HG02798 (cell line): ENCODE data around the gene OR1F1.
"Not testable (repeated sequence)": the region's sequence is repeated elsewhere in the genome, so short reads cannot be mapped to it uniquely, and the experiment has no call there.

Source experiments
- ATAC-seq: cut with Tn5 transposase; IDR thresholded peaks from one replicate; pipeline ENCODE4 v1.9.1; 2021; ENCODE audit warnings: mild to moderate bottlenecking; ENCODE audit not compliant: unreplicated experiment, poor library complexity

Gene OR1F1

DNA sequence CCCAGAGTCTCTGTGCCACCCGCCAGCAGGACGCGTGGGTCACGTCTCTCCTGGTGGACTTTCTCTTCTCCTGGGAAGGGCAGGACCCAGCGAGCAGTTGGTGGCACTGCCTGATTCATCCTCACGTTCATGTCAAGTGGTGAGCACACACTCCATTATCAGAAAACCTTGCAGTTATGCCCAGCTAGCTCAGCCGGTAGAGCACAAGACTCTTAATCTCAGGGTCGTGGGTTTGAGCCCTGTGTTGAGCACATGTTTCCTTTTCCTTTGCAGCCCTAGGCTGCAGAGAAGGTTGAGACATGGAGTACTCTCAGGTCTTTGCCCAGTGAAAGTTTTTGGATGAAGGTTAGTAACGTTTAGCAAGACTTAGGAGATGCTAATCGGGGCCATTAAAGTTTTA is 8.0 kb downstream of the OR1F1 start:
- ATAC-seq = no peak

DNA sequence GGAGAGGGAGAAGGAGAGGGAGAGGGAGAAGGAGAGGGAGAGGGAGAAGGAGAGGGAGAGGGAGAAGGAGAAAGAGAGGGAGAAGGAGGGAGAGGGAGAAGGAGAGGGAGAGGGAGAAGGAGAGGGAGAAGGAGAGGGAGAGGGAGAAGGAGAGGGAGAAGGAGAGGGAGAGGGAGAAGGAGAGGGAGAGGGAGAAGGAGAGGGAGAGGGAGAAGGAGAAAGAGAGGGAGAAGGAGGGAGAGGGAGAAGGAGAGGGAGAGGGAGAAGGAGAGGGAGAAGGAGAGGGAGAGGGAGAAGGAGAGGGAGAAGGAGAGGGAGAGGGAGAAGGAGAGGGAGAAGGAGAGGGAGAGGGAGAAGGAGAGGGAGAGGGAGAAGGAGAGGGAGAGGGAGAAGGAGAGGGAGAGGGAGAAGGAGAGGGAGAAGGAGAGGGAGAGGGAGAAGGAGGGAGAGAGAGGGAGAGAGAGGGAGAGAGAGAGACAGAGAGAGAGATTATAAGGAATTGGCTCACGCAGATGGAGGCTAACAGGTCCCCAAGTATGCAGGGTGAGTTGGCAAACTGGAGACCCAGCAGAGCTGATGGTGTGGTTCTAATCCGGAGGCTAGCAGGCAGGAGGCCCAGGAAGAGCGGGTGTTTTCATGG is 9.8 kb downstream of the OR1F1 start:
- not testable (repeated sequence) for ATAC-seq

DNA sequence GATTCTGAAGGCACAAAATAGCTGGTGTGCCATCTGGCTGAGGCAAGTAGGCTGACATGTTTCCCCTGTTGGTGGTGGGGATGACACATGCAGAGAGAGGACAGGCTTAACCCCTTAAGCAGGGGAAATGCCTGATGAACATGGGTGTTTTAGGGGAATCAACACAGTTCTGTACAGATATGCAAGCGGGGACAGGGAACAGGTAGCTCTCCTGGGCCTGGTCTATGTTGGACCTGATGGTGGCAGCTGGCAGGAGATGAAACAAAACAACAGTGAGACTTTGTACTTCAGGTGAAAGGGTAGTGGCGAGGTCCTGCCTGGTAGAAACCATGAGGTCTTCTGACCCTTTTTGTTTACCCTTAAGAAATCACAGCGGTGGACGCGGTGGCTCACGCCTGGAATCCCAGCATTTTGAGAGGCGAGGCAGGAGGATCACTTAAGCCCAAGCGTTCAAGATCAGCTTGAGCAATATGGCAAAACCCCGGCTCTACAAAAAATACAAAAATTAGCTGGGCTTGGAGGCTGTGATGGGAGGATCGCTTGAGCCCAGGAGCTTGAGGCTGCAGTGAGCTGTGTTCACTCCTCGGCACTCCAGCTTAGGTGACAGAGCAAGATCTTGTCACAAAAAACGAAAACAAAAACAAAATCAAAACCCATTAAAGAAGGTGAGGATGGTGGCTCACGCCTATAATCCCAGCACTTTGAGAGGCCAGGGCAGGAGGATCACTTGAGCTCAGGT is 10.5 kb downstream of the OR1F1 start:
- no peak for ATAC-seq

DNA sequence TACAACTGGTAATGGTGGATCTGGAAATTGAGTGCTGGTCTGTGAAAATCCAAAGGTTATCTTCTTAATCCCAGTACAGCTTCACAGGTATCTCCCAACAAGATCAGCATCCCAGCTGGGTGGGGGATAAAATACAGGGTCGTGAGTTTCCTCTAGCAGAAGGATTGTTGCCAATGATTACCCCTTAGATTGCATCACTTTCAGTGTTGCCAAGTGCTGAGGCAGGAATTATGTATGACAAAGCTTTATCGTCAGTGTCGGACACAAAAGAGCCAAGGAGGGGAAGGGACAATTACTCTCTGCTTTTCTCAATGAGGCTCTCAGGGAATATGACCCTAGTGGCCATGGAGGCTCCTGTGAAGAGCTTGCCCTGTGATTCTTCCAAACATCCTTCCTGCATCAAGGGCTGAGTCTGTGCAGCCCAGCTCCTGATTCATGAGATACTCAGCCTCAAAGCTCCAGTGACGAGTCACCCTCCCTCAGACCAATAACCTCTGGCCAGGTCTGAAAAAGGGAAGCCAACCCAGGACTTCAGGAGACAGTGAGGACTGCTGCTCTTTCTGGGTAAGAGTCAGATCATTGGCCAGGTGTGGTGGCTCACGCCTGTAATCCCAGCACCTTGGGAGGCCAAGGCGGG is 15.0 kb downstream of the OR1F1 start:
- ATAC-seq = no peak

DNA sequence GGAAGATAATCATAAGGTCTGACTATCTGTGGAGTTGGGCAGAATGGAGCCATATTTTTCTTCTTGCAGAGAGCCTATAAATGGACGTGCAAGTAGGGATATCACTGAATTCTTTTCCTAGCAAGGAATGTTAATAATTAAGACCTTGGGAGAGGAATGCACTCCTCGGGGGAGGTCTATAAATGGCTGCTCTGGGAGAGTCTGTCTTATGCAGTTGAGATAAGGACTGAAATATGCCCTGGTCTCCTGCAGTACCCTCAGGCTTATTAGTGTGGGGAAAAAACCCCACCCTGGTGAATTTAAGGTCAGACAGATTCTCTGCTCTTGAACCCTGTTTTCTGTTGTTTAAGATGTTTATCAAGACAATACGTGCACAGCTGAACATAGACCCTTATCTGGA is 17.9 kb downstream of the OR1F1 start:
- ATAC-seq = not testable (repeated sequence)

DNA sequence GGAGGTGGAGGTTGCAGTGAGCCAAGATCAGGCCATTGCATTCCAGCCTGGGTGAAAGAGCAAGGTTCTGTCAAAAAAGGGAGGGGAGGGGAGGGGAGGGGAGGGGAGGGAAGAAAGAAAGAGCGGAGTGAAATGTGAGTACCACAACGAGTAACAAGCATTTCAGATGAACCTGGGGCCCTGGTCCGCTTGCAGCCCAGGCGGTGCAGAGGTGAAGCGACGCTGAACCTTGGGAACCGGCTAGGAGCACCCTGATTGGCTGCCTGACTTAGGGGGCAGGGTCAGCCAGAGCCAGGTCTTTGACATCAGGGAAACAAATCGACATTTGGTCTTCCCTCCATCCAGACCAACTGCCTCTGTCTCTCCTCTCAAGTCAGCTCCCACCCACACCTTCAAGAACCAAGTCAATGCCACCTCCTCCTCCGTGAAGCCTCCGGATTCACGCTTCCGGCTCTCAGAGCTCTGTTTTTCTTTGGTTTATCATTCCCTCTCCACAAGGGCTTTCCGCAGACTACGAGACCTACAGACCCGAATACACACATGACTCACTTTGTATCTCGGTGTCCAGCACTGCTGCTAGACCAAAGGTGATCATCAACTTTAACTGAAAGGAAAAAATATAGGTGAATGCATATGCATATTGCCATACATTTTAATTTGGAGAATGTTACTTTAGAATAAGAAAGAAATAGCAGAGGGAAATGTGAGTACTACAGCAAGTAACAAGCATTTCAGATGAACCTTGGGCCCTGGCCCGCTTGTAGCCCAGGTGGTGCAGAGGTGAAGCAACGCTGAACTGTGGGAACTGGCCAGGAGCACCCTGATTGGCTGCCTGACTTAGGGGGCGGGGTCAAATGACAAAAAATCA is 19.3 kb downstream of the OR1F1 start:
- no peak for ATAC-seq

DNA sequence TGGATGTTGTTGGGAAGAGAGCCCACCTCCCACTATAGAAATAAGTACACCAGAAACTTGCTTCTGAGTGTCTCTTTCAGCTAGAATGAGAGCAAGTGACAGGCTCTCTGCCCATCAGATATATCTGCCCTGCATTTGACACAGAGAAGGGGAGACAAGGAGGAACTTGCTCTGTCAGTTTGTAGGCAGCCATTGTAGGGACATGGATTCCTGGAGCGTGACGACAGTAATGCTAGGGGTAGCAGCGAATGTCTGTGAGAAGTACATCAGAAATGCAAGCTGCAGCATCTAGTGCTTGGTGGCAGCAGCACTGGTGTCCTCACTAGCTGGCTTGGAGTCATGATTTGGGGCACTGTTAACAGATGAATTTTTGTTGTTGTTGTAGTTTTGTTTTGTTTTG is 24.0 kb downstream of the OR1F1 start:
- no peak for ATAC-seq

DNA sequence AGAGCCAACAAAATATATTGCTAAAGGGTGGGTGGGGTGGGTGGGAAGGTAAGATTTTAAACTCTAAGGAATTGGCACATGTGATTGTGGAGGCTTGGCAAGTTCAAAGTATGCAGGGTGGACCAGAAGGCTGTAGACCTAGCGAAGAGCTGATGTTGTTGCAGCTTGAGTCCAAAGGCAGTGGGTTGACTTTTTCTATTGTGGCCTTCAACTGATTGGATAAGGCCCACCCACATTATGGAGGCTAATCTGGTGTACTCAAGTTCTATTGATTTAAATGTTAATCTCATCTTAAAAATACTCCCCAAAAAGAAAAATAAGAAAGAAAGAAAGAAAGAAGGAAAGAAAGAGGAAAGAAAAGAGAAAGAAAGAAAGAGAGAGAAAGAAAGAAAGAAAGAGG is 24.6 kb downstream of the OR1F1 start:
- no peak for ATAC-seq

DNA sequence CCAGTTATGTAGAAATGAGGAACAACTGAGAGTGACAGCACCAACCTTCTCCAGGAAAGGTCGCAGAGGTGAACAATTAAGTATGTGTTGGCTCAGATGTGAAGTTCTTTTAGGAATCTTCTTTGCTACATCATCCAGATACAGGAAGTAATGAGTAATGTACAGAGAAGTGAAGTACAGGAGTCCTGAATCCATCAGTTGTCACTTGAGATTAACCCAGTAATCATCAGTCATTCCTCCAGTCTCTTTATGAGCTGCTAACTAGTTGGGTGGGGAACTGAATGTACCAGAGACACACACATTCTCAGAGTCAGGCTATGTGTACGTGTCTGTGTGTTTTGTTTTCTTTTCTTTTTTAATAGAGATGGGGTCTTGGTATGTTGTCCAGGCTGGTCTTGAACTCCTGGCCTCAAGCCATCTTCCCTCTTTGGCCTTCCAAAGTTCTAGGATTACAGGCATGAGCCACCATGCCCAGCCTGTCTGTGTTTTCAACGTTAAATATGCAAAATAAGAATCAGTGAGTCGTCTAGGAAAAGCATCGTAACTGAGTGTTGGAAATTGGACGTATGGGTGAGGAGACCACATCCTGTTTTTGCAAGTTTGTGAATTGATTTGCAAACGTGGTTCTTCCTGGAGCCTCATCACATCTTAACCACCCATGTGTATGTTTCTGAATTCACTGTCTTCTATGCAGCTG is 27.0 kb downstream of the OR1F1 start:
- no peak for ATAC-seq

DNA sequence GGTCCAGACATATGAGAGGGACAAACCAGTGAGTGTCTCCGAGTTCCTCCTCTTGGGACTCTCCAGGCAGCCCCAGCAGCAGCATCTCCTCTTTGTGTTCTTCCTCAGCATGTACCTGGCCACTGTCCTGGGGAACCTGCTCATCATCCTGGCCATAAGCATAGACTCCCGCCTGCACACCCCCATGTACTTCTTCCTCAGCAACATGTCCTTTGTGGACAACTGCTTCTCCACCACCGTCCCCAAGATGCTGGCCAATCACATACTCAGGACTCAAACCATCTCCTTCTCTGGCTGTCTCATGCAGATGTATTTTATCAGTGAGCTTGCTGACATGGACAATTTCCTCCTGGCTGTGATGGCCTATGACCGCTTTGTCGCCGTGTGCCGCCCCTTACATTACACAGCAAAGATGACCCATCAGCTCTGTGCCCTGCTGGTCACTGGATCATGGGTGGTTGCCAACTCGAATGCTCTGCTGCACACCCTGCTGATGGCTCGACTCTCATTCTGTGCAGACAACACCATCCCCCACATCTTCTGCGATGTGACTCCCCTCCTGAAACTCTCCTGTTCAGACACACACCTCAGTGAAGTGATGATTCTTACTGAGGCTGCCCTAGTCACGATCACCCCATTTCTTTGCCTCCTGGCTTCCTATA is 27.7 kb downstream of the OR1F1 start:
- ATAC-seq = no peak

DNA sequence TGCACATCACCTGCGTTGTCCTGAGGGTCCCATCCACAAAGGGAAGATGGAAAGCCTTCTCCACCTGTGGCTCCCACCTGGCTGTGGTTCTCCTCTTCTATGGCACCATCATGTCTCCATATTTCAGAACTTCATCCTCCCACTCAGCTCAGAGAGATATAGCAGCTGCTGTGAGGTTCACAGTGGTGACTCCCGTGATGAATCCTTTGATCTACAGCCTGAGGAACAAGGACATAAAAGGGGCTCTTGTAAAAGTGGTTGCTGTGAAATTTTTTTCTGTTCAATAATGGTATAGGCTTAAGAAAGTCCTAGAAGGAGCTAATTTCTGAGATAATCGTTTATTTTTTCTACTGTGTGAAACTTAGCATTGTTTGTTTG is 28.2 kb downstream of the OR1F1 start:
- ATAC-seq = no peak

DNA sequence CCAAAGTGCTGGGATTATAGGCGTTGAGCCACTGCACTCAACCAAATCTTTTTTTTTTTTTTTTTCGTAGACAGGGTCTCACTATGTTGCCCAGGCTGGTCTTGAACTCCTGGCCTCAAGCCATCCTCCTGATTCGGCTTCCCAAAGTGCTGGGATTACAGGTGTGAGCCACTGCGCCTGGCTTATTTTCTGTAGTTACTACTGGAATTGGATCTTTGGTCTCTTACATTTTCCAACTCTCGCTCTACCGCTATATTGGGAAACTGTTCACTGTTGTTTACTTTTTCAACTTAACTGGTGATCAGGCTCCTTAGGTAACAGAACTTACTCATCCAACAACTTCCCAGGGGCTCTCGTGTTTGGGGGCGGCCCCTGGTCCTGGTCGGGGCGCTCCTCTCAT is 32.8 kb downstream of the OR1F1 start:
- ATAC-seq = no peak

DNA sequence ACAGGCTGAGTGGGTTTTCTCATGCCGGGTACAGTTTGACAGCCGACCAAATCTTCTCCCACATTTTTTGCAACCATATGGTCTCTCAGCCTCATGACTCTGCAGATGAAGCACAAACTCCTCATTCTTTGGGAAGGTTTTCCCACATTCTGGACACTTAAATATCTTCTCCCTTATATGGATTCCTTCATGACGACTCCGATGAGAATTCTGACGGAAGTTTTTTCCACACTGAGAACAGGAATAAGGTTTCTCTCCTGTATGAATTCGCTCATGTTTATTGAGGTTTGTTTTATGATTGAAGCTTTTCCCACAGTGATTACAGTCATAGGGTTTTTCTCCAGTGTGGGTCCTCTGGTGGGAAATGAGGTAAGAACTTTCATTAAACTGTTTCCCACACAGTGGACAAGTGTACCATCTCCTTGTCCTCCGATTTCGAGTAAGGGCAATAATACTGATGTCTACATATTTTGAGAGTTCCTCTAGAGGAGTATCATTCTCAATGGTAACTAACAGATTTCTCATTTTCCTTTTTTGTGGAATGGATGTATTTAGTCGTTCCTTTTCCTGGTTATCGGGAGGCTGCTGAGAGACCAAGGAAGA is 36.0 kb downstream of the OR1F1 start:
- no peak for ATAC-seq

DNA sequence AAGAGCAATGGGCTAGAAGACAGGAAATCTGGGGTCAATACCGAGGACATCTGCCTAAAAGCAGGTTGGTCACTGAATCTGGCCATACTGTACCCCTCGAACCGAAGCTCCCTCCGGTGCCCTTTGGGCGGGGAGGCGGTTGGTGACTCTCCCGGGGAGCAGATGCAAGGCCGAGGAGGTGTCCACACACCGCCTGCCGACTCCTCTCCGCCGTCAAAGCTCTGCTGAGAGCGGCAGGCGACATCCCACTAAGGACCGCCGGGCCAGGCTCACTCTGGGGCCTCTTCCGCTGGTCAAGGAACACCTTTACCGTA is 46.5 kb downstream of the OR1F1 start:
- no peak for ATAC-seq

DNA sequence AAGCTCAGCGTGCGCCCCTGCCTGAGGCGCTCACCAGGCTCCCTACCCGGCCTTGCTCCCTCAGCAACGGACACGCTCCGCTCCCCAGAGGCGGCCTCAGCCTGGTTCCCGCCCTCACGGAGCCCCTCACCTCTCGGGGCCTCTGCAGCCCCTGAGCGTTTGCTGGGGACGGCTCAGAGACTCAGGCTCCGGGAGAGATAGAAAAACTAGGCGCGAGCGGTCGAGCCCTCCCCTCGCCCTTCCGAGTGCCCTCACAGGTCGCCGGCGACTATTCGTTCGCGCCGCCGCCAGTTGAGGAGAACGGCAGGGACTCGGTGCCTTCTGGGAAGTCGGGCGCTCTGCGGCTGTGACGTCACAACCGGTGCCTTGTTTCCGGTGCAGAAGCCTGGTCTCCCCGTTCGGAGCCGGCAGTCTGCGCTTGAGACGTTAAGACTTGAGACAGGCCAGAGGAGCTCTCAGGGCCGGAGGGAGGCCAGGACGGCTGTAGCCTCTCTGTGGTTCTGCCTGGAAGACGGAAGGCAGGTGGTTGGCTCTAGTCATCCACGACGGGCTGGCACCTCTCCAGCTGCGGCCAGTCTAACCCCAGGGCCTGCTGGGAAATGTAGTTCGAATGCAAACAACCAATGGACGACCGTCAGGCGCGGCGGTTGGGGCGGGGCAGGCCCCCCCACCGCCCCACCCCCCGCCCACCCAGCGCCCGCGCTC is 47.0 kb downstream of the OR1F1 start, which contains the start of gene ZNF200:
ZNF200 (minus strand) TSS at position 302 of the 705 bp plus-strand sequence. CDS start 1,403 bp downstream, outside the sequence.
- peak; percentile 94 for ATAC-seq

DNA sequence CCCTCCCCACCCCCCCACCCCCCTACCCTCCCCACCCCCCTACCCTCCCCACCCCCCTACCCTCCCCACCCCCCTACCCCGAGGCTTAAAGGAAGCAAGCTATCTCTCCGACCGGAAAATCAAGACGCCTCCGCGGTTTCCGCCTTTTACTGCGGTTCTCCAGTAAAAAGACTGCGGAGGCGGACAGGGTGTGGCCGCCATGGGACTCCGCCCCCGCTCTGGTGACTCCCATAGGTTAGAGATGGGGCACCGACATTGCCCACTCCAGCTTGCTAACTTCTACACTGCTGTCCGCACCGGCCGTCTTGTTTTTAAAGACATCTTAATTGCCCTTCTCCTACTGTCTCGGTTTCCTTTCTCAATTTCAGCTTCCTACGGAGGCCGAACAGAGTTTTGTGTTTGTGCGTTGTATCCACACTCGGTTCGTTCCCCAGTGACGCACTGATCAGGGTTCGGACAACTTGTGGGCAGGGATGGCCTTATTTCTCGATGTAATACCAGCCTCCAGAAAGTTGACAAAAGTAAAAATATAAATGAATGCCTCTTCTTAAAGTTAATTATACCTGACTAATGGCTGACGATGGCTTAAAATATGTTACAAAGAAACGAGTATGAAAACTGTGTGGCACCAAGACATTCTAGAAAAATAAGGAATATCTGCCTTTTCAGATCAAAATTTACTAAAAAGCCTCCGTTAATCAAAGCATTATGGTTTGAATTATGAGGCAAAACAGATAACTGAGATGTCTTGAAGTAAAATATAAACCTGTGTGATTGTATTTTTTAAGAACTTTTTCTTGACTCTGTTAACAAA is 48.1 kb downstream of the OR1F1 start:
- ATAC-seq = no peak

DNA sequence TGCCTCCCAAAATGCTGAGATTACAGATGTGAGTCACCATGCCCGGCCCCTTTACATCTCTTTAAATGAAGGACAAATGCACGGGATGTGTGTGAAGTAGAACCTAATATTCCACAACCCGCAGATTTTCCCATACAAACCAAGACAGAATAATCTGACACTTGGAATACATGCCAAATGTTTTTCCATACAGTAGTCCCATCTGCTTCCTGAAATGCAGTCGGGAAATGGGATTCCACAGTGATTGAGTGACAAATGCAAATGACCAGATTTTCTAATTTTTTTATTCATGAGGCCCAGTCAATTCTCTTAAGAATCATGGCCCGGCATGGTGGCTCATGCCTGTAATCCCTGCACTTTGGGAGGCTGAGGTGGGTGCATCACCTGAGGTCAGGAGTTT is 53.8 kb downstream of the OR1F1 start:
- ATAC-seq = no peak

DNA sequence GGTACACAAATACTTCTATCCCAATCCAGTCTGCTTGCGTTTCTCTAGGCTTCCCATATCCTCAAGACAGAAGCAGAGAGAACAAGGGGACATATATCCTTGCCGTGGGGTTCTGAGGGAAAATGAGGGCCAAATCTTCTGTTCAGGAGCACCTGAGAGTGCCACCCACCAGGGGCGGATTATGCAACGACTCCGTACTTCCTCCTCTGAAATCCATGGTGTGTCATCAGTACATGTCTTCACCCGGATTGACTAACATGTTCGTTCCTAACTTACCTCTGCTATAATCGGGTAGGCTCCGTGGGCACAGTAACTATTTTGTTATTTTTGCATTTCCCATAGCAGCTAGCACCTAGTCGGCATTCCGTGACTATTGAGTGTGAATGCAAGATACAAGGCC is 54.7 kb downstream of the OR1F1 start:
- no peak for ATAC-seq
